SU-DHL-6 (cell line): ENCODE data around the gene TAS2R46.
"Not testable (repeated sequence)": the region's sequence is repeated elsewhere in the genome, so short reads cannot be mapped to it uniquely, and the experiment has no call there.

Experiments
- H2AFZ ChIP-seq: fragments of 200-600 bp; sonication (generic); 2 replicates; pipeline ENCODE4 v1.6.1; 2014; ENCODE audit warnings: low read depth, mild to moderate bottlenecking, moderate library complexity, mixed read lengths, antibody characterized with exemption, low read length; ENCODE audit not compliant: severe bottlenecking
- H3F3A ChIP-seq: fragments of 200-600 bp; shearing (Covaris generic); 2 replicates; pipeline ENCODE4 v1.6.0; 2016; ENCODE audit warnings: antibody characterized with exemption, mild to moderate bottlenecking; ENCODE audit not compliant: insufficient read depth
- H3K27ac ChIP-seq: fragments of 200-600 bp; sonication (generic); 2 replicates; pipeline ENCODE4 v1.5.1; 2016; ENCODE audit warnings: low read depth, mild to moderate bottlenecking, low read length, moderate library complexity, mixed read lengths
- H3K27me3 ChIP-seq: fragments of 200-600 bp; sonication (generic), shearing (Covaris generic); 2 replicates; pipeline ENCODE4 v1.6.0; 2014; ENCODE audit warnings: mild to moderate bottlenecking, low read length
- H3K36me3 ChIP-seq: fragments of 200-600 bp; sonication (generic); 2 replicates; pipeline ENCODE4 v1.6.1; 2014; ENCODE audit warnings: mild to moderate bottlenecking, low read length, mixed read lengths
- H3K4me2 ChIP-seq: fragments of 300-600, 200-600 bp; shearing (Covaris generic), sonication (generic); 2 replicates; pipeline ENCODE4 v1.6.0; 2014; ENCODE audit warnings: low read length, low read depth, mild to moderate bottlenecking; ENCODE audit not compliant: poor library complexity, severe bottlenecking
- H3K4me3 ChIP-seq: fragments of 200-600 bp; sonication (generic); 2 replicates; pipeline ENCODE4 v1.5.1; 2014; ENCODE audit warnings: antibody characterized with exemption, low read length, mild to moderate bottlenecking, mixed read lengths; ENCODE audit not compliant: insufficient read depth, poor library complexity, severe bottlenecking
- H3K79me2 ChIP-seq: fragments of 200-600 bp; sonication (generic); 2 replicates; pipeline ENCODE4 v1.6.1; 2014; ENCODE audit warnings: mild to moderate bottlenecking, low read length, moderate library complexity; ENCODE audit not compliant: insufficient read depth
- H3K9ac ChIP-seq: fragments of 200-600 bp; sonication (generic); 2 replicates; pipeline ENCODE4 v1.7.0; 2014; ENCODE audit warnings: mild to moderate bottlenecking, low read length
- H3K9me2 ChIP-seq: fragments of 200-600 bp; sonication (generic); replicated peaks from 2 replicates; pipeline ENCODE4 v1.6.1; 2014; ENCODE audit warnings: low read length; ENCODE audit not compliant: insufficient read depth
- H3K9me3 ChIP-seq: fragments of 200-600 bp; sonication (generic); 2 replicates; pipeline ENCODE4 v1.6.1; 2014; ENCODE audit warnings: low read length, mixed read lengths; ENCODE audit not compliant: insufficient read depth
- H4K20me1 ChIP-seq: fragments of 200-600 bp; sonication (generic); 2 replicates; pipeline ENCODE4 v1.6.1; 2014; ENCODE audit warnings: low read depth, mild to moderate bottlenecking, antibody characterized with exemption, low read length, moderate library complexity, mixed read lengths
- CTCF ChIP-seq: fragments of 200-600 bp; sonication (generic); IDR thresholded peaks from one replicate; pipeline ENCODE4 v1.5.1; 2017; ENCODE audit warnings: antibody characterized with exemption, mild to moderate bottlenecking, low read length, moderate library complexity; ENCODE audit not compliant: insufficient read depth, poor library complexity, severe bottlenecking
- EZH2phosphoT487 ChIP-seq: fragments of 200-600 bp; sonication (generic), shearing (Covaris generic); conservative IDR thresholded peaks from 2 replicates; pipeline ENCODE4 v1.6.1; 2018; ENCODE audit warnings: mild to moderate bottlenecking, antibody characterized with exemption, low read length, moderate library complexity, mixed read lengths

Gene TAS2R46

GRCh38 chr12:11039171-11039570 lies 22.9 kb downstream of the TAS2R46 start:
- no peaks in the 10 kb centered on the region for H3K27me3 ChIP-seq
- no peaks in the 10 kb centered on the region for H3K9me3 ChIP-seq
- H3K4me2 ChIP-seq = no peak overlapping the region
- H3K4me3 ChIP-seq = no peak overlapping the region
- no peaks in the 10 kb centered on the region for H4K20me1 ChIP-seq
- no peaks in the 10 kb centered on the region for H3F3A ChIP-seq
- H3K9ac ChIP-seq = no peak overlapping the region
- TF ChIP-seq EZH2phosphoT487 = no peak
- TF ChIP-seq CTCF = no peak
- H3K27ac ChIP-seq = no peak overlapping the region
- no peaks in the 10 kb centered on the region for H3K79me2 ChIP-seq
- no peaks in the 10 kb centered on the region for H3K9me2 ChIP-seq
- no peak overlapping the region for H2AFZ ChIP-seq
- no peaks in the 10 kb centered on the region for H3K36me3 ChIP-seq

- not testable (repeated sequence) for H3K4me3 ChIP-seq, H3K9me2 ChIP-seq, H3K79me2 ChIP-seq, H3K36me3 ChIP-seq, H4K20me1 ChIP-seq, H3K9me3 ChIP-seq, H3K4me2 ChIP-seq, H3K9ac ChIP-seq, H3F3A ChIP-seq, H3K27ac ChIP-seq, H2AFZ ChIP-seq, H3K27me3 ChIP-seq
Observed at GRCh38 chr12:11033959-11034358, 28.1 kb downstream of the TAS2R46 start.

GRCh38 chr12:11031307-11031706 lies 30.8 kb downstream of the TAS2R46 start, which contains the start of gene TAS2R31:
Gene TAS2R31 (minus strand): TSS chr12:11031407. CDS start chr12:11031335, 72 bp downstream.
- H3K27me3 ChIP-seq = no peaks in the 10 kb centered on the region
- H3K9ac ChIP-seq = no peak within 1 kb of the TSS
- no peak within 1 kb of the TSS for H3K4me3 ChIP-seq
- no peak for TF ChIP-seq CTCF
- no peak for TF ChIP-seq EZH2phosphoT487
- no peak within 1 kb of the TSS for H3K27ac ChIP-seq
- H3K79me2 ChIP-seq = no peaks in the 10 kb centered on the region
- H3K9me2 ChIP-seq = no peaks in the 10 kb centered on the region
- H2AFZ ChIP-seq = no peak within 1 kb of the TSS
- H3K9me3 ChIP-seq = no peaks in the 10 kb centered on the region
- H3F3A ChIP-seq = no peaks in the 10 kb centered on the region
- no peak within 1 kb of the TSS for H3K4me2 ChIP-seq
- H4K20me1 ChIP-seq = no peaks in the 10 kb centered on the region
- no peaks in the 10 kb centered on the region for H3K36me3 ChIP-seq

GRCh38 chr12:11026118-11026517 lies 36.0 kb downstream of the TAS2R46 start:
- H2AFZ ChIP-seq = no peak overlapping the region
- no peaks in the 10 kb centered on the region for H3K27me3 ChIP-seq
- no peaks in the 10 kb centered on the region for H3K9me2 ChIP-seq
- H3K4me3 ChIP-seq = no peak overlapping the region
- no peaks in the 10 kb centered on the region for H3K36me3 ChIP-seq
- no peaks in the 10 kb centered on the region for H4K20me1 ChIP-seq
- H3K4me2 ChIP-seq = no peak overlapping the region
- no peak overlapping the region for H3K27ac ChIP-seq
- TF ChIP-seq EZH2phosphoT487 = no peak
- no peak for TF ChIP-seq CTCF
- no peaks in the 10 kb centered on the region for H3K79me2 ChIP-seq
- H3K9ac ChIP-seq = no peak overlapping the region
- H3F3A ChIP-seq = no peaks in the 10 kb centered on the region
- H3K9me3 ChIP-seq = no peaks in the 10 kb centered on the region
